HFF-Myc (cell line): ENCODE data around the gene ZNF526.

Source experiments
- DNase-seq: peaks from one replicate; pipeline ENCODE4 v3.0.0-alpha.2; 2011; ENCODE audit warnings: low read depth; ENCODE audit errors: extremely low read depth
- H3K4me3 ChIP-seq: replicated peaks from 2 replicates; pipeline ENCODE4 v1.5.1; 2011; ENCODE audit warnings: low read depth, mild to moderate bottlenecking, control low read depth, low read length
- CTCF ChIP-seq: IDR thresholded peaks from 2 replicates; pipeline ENCODE4 v1.5.1; 2012; ENCODE audit warnings: mild to moderate bottlenecking, low read depth, low read length, control low read depth; ENCODE audit errors: missing control alignments

The ZNF526 gene

GRCh38 chr19:42230571-42230970 lies 10.5 kb downstream of the ZNF526 start:
- TF ChIP-seq CTCF = no peak
- H3K4me3 ChIP-seq = no peak overlapping the region
- DNase-seq = no peak

- no peak overlapping the region for H3K4me3 ChIP-seq
- TF ChIP-seq CTCF = no peak
- DNase-seq = no peak
Measured at GRCh38 chr19:42232435-42232834, 12.3 kb downstream of the ZNF526 start.

GRCh38 chr19:42233106-42233505 lies 13.0 kb downstream of the ZNF526 start:
- DNase-seq = no peak
- no peak for TF ChIP-seq CTCF
- no peak overlapping the region for H3K4me3 ChIP-seq

GRCh38 chr19:42233678-42234292 lies 13.7 kb downstream of the ZNF526 start:
- no peak for DNase-seq
- H3K4me3 ChIP-seq = no peak overlapping the region
- TF ChIP-seq CTCF = no peak

DNA sequence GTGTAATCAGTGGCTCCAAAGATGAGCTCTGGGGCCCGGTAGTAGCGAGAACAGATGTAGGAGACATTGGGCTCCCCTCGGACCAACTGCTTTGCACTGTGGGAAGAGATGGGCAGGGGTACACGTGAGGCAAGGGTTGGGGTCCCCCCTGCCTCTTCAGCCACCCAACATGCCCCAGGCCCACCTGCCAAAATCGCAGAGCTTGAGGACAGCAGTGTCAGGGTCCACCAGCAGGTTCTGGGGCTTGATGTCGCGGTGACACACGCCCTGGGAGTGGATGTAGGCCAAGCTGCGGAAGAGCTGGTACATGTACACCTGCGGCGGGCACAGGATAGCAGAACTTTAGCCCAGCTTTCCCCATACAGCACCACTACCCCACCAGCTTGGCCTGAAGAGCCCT lies 14.3 kb downstream of the ZNF526 start:
- no peak for DNase-seq
- no peak for TF ChIP-seq CTCF
- H3K4me3 ChIP-seq = no peak overlapping the region

DNA sequence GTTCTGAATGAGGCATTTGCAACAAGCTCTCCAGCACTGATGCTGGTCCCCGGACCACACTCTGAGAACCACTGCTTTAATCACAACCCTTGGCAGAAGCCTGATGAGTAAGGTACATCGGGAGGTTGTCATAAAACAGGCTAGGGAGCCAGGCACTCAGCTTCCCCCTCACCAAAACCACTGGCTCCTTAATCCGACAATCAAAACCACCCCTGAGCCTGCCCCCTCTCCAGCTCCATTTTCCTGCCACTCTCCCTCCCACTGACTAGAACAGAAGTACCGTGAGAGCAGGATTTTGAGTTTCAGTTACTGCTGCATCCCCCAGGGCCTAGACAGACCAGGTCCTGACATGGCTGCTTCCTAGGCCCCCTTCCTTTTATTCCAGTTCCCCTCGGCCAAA lies 15.1 kb downstream of the ZNF526 start:
- DNase-seq = no peak
- no peak for TF ChIP-seq CTCF
- H3K4me3 ChIP-seq = no peak overlapping the region
